Skeletal muscle cell (primary cell): ENCODE data around the gene TNFAIP8.

ENCODE experiments used
- DNase-seq: peaks from one replicate; pipeline ENCODE4 v3.0.0-alpha.2; 2010; ENCODE audit warnings: low read depth
- H3K4me3 ChIP-seq: 2 replicates; pipeline ENCODE4 v1.5.1; 2011; ENCODE audit warnings: low read depth, mild to moderate bottlenecking, control low read depth, low read length, moderate library complexity

Gene TNFAIP8

DNA sequence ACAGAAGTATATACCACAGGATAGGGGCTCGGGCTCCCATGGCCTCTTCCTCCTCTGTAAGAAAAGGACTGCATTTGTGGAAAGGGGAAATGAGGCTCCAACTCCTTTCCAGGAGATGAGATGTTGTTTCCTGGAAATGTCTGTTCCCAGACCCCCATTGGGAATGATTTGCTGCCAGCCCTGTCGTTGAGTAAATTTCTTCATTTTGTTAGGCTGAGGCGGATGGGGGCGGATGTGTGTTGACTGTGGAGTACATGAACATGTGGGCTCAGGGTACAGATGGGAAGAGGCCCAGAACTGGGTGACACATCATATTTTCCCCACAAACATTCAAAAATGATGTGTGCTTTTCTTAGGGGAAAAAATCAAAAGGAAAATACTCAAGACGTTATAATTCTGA, 28.8 kb upstream of the TNFAIP8 start:
- H3K4me3 ChIP-seq, result no peak overlapping the region
- DNase-seq, result no peak

DNA sequence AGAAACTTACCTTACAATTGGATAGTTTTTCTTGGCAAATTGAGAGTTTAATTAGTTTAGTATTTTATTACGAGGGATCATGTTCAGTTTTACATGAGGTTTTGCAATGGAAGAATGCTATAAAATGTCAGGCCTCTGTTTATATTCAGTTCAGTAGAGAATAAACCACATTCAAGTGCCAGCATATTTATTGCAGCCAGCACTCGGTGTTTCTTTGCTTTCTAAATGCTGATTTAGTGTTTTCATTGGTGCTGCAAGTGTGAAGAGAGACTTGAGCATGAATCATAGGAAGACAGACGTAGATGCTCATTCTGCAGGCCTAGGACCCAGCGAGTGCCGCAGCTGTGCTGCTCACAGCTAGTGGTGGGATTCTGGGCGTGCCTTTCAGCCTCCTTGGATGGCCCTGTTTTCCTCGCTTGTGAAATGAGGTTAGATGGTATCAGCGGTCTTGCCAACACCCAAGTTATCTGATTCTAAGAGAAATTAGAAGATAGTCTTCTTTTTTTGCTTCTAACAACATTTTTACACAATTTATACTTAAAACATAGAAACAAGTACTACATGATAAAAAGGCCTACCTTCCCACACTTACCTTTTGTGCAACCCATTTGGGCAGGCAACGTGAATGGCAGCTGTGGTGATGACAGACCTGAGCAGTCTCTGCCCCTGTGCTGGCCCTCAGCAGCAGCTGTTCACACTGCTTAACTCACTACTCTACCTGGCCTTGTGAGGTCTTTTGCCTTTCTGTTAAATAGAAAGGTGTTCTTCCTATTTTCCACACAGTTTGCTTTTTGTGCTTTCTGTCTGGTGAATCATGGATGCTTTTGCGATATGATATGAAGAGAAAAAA, 26.8 kb upstream of the TNFAIP8 start:
- no peak overlapping the region for H3K4me3 ChIP-seq
- DNase-seq, result peak; percentile 73

DNA sequence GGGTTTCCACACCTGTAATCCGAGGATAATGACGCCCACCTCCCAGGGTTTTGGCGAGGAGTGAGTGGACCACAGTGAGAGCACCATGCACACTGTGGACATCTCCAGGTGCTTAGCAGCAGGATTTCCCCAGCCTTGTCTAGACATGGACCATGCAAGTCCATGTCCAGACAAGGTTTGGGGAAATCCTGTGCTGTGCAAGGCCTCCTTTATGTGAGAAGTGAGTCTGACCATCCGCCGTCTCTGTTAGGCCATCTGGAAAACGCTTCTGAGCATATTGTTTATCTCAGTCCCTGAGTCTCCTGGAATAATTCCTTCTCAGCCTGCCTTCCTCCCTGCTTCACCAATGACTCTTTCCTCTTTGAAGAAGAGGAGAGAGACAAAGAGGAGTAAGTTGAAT, 26.2 kb upstream of the TNFAIP8 start:
- no peak overlapping the region for H3K4me3 ChIP-seq
- no peak for DNase-seq

DNA sequence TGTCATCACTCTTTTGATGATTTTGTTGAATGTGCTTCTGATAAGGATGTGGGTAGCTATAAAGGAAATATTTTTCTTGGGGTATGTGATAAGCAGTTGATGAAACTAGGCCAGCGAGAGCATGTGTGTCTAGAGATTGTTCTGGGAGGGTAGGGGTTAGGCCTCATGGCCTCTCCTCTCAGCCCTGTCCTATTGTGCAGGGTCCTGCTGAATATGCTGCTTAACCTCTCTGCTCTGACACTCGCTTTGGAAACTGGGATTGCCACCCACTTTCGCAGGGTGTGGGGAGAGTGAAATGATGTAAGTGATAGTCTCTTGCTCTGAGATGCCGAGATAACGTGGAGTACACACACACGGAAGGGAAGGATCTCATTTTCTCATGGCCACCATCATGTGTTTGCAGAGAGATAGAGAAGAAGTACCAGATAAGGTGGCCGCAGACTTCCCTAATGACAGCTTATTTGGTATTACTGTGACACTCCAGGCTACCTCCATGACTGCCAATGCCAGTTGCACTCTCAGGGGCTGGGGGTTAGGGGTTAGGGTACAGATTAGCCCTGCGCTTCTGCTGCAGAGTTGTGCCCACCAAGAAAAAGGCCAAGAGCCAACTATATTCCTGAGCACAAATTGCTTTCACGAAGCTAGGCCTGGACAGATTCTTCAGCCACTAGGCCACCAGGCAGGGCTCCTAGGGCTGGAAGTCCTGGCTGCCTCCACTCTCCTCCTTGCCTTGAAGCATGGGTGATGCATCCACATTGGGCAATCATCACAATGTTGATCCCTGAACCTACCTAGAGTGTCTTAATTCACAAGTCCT, 25.2 kb upstream of the TNFAIP8 start:
- no peak for DNase-seq
- H3K4me3 ChIP-seq, result no peak overlapping the region

DNA sequence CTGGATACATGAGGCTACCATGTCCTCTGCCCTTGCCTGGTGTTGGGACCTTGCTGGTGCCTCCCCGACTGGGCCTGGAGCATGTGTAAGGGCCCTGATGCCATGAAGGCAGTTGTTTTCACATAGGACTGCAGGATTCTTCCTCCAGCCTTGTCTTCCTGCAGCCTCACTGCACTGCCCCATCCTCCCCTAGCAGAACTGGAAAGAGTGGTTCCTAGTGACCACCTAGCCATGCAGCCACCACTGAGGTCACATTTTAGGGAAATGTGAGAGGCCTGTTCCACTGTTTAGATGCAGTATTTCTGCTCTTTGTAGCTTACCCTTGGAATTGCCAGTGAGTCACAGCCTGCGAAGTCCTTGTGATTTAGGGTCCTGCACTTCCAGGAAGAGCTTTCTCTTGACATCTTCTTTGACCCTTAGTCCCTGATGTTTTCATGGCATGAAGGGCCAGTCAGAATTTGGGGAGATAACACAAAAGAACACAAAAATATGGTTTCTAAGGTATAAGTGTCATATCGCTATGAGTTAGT, 24.2 kb upstream of the TNFAIP8 start:
- no peak for DNase-seq
- H3K4me3 ChIP-seq, result no peak overlapping the region

DNA sequence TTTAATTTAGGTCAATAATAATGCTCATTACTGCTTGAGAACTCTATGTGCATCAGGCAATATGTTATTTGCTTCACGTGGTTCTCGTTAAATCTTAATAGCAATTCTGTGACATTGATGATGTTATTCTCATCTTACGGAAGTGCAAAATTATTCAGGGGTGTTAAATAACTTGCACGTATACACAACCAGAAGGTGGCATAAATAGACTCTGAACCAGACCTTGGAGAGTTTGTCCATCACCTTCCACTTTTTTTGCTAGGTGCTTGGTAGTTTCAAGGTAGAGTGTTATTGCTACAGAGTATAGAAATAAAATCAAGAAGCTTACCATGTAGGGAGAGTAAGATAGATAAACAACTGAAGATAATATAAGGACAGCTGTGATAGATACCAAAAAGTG, 23.6 kb upstream of the TNFAIP8 start:
- DNase-seq, result no peak
- no peak overlapping the region for H3K4me3 ChIP-seq

DNA sequence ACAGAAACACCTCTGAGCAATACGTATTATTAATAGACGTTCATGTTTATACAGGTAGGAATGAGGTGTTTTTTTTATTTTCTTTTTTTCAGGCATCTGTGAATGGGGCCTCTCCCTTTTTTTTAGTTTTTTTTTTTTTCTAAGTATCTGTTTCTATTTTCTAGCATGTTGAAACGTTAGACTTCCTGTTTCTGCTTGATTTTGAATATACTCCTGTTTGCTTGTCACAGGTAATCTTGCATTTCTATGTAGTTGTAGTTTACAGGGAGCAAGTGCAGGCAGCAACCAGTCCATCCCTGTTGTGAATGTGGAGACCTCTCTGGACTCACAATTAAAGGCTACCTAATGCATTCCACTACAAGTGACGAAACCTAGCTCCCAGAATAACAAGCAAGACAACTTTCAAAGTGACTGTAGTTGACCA, 22.8 kb upstream of the TNFAIP8 start:
- no peak for DNase-seq
- no peak overlapping the region for H3K4me3 ChIP-seq

DNA sequence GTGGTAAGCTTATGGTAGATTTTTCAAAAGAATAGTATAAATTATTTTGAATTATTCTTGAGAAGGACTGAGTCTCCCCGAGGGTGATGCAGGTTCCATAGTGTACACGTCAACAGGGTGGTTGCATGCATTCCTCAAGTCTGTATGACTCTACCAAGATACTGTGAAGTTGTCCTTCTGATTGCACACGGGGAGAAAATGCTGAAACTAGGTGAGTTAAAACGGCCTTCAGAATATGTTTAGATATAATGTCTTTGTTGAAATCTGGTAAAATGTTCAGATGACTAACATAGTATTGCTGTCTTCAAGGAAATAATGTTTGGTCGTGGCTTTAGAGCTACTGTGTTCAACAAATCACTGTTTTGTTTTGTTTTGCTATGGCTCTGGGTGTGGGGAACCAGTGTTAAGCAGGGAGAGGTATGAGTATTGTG, 22.4 kb upstream of the TNFAIP8 start:
- no peak for DNase-seq
- no peak overlapping the region for H3K4me3 ChIP-seq

DNA sequence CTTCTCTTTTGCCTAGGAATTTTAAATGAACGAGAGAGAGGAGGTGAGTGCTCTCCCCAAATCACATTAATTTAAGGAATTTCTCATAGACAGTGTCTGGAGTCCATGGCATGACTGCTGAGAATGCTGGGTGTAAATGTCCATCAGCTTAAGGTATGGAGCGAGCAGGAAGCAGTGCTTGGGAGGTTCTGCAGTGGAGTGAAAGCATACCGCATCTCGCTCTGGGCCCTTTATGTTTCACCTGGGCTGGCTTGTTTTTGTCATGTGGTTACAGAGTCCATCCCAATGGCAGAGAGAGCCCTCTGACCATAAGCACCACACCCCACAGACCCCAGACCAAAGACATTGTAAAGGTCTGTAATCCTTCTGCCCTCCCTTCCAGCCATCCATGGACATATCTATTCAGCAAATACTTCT, 20.6 kb upstream of the TNFAIP8 start:
- DNase-seq, result no peak
- H3K4me3 ChIP-seq, result no peak overlapping the region

DNA sequence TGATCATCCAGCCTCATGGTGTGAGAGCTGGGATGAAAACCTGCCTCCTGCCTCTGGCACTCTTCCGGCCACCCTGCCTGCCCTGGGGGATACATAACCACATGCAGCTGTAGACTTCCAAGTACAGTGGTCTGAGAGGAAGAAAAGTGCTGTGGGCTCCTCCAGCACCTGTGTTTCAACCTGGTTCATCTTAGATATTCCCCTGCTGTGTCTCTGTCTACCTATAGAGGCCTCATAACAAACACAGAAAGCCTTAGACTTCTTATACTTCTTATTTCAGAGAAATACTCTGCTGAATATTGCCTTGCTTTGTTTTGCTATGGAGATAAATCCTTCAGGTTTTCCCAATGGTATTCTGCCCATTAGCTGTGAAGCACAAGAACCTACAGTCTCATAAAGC, 19.6 kb upstream of the TNFAIP8 start:
- DNase-seq, result no peak
- H3K4me3 ChIP-seq, result no peak overlapping the region

DNA sequence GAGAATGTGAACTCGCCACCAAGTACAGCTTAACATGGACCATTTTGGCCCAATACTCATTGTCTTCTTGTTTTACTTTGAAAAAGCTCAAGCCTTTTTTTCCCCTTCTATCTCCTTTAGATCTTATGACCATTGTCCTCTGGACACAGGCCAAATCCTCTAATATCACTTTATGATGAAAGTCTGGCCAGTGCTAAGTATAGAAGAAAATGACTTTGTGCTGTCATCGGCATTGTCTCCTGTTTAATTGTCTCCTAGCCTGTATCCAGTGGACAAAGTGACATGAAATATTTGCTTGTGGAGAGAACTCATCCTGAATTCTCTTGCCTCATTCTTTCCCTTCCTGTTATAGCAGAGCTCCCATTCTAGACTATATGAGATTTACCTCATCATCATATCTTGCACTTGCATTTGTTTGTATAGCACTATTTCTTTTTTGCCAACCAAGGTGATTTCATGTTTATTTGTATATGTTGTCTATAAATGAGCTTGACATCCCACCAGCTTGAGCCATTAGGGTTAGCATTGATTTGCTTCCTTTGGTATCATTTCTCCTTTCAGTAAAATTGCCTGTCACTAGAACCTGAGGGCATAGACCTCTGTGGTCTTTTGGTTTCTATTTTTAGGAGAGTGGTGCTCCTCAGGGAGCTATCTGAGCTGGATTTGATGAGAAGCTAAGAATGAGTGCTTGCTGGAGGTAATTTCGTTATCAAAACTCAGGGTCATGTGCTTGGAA, 18.8 kb upstream of the TNFAIP8 start:
- H3K4me3 ChIP-seq, result no peak overlapping the region
- no peak for DNase-seq

DNA sequence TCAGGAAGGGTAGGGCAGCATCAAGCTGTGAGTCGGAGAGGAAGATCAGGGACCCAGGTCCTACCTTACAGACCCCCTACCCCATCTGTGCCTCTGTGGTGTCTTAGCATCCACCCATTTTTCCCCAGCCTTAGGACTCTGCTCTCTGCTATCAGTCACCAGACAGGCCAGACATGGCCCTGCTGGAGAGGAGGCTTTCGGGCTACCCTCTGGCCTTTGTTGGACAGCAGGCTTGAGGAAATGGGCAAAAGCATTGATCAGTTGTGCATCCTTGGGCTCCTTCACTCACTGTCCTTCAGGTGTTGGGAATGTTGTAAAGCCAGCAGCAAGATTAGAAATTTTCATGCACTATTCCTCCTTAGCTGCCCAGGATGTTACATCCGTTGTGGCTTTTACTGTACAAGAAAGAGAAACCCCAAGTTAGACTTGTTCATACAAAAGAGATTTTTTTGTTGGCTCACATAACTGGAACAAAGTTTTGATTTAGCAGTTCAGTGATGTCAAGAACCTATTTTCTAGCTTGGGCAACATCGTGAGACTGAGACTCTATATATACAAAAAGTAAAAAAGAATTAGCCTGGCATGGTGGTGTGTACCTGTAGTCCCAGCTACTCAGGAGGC, 17.4 kb upstream of the TNFAIP8 start:
- no peak for DNase-seq
- no peak overlapping the region for H3K4me3 ChIP-seq

DNA sequence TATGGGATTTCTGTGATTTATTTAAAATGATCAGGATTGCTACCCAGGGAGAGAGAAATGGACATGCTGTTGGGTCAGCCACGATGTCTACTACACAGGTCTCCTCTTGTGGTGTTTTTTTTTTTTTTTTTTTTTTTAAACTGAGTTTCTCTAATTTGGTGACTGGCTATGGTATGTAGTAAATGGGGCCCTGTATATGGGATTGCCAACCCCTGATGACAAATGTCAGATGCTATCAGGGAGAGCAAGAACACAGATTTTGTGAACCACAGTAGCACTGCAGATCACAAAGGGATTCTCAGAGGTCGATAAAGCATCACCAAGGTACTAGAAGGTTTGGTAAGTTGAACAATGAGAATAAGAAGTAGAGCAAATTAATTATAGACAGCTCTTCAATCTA, 16.5 kb upstream of the TNFAIP8 start:
- DNase-seq, result no peak
- H3K4me3 ChIP-seq, result no peak overlapping the region

DNA sequence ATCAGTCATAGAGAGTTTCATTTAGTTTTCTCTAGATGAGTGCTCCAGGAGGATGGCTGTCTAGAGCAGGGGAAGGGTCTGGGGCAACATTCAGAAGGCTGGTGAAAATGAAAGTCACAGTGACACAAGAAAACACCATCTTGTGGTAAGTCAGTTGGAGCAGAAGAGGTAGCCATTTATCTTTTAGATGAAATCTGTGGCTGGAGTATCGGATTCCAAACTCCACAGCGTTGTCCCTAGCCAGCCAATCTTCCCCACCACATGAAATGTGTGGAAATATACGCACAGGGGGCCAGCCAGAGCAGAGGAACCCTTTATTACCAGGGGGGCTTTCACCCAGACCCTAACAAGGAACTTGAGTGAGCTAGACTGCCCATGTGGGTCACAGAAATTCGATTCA, 15.9 kb upstream of the TNFAIP8 start:
- DNase-seq, result no peak
- no peak overlapping the region for H3K4me3 ChIP-seq

DNA sequence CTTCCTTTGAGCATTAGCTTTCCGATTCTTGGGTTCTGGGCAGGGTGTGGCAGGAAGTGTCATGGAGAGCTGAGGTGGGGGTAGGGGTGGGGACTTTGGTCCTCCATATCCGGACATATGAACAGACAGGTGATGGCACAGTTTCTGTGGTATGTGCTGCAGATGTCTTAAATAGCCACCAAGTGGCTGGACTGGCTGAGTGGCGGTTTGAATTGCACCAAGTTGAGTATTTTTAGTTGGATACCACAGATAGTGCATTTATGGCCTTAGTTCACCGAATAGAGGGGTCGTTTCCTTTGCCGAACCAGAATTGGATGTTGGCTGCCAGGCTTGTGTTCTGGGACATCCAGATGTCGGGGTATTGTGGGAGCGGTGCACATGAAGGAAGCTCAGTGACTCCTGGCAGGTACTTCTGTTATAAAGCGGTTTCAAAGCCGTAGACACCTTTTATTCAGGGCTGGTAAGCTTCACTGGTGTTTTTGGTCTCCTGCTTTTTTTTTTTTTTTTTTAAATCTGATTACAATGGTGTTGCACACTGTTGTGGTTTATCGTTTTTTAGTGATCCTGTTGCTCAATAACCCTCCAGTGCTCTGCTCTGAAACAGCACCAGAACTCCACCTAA, 15.1 kb upstream of the TNFAIP8 start:
- no peak for DNase-seq
- H3K4me3 ChIP-seq, result no peak overlapping the region

DNA sequence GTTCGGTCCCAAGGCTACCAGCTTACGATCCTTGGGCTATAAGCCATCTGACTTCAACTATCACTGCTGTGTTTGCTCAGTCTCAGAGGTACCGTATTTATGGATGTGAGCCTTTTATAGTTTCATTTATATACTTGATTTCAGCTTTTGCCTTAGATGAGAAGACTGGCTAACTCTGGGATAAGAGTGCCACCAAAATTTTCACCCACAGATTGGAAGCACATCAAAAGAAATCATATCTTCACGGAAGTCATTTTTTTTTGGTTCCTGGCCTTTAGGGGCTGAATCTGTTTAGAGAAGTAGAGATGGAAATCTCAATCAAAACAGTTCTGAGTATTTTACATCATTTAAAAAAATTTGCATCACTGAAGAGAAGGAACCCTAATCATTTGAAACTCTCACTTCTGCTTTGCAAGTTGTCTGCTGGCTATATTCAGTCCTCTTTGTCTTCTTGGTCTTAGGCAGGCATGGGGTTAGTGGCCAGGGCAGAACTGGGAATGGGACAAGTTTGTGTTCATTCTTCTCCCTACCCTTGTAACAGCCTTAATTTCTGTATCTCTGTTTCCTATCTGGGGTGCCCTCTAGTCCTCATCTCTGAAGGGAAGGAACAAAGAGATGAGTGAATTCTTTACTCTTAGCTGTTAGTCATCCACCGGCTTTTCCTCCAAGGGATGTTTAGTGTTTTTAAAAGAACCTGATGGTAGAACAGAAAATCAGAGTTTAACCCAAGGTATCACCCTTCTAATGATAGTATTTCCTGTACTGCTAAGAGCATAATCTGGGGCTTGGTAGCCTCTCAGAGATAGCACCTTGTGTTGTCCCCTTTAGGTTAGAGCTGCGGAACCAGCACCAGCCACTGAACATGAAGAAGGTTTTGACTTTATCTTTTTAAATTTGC, 14.1 kb upstream of the TNFAIP8 start:
- H3K4me3 ChIP-seq, result no peak overlapping the region
- DNase-seq, result no peak

DNA sequence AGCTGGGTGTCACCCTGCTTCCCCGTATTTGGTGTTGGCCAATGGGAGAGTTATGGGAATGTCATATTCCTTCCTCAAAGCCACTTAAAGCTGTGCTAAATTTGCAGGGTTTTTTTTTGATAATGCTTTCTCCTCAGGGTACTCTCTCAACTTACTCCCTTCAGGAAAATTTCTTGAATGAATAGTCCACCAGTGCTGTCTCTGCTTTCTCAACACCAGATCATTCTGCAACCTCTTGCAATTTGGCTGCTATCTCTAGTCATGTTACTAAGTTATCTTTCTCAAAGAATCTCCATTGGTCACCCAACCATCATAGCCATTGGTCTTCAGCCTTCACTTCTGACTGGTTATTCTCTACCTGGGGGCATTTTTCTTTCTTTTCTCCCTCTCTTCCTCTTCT, 13.4 kb upstream of the TNFAIP8 start:
- no peak for DNase-seq
- H3K4me3 ChIP-seq, result no peak overlapping the region

DNA sequence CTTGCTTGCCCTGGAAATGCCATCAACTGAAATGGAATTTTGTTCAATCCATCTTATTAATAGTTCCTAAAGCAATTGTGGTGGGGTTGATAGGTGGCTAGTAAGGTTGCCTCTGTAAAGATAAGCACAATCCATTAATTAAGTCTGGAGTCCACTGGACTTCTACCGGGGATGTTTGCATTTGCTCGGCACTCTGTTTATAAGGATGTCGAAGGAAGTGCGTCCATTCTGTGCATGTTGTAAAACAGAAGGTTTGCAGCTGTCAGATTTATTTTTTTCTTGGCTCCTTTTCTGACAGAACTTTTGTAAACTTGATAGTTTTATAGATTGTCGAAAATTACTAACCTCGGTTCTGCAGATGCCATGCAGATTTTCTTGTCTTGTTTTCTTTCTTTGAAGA, 12.8 kb upstream of the TNFAIP8 start:
- no peak overlapping the region for H3K4me3 ChIP-seq
- DNase-seq, result no peak
